MM.1S (cell line): Measurements from ENCODE around the gene EXOC4.

Experiments
- EZH2 ChIP-seq: fragments of 300-600 bp; sonication (generic); optimal IDR thresholded peaks from 2 replicates; pipeline ENCODE3; 2017; ENCODE audit warnings: low read depth, mild to moderate bottlenecking, antibody characterized with exemption, low read length, mixed read lengths
- TF ChIP-seq, protein P1 (sequence below): fragments of 300-600 bp; sonication (generic); IDR thresholded peaks from 2 replicates; pipeline ENCODE4 v1.5.1; 2016; ENCODE audit warnings: antibody characterized with exemption, low read length, mixed read lengths

DNA sequence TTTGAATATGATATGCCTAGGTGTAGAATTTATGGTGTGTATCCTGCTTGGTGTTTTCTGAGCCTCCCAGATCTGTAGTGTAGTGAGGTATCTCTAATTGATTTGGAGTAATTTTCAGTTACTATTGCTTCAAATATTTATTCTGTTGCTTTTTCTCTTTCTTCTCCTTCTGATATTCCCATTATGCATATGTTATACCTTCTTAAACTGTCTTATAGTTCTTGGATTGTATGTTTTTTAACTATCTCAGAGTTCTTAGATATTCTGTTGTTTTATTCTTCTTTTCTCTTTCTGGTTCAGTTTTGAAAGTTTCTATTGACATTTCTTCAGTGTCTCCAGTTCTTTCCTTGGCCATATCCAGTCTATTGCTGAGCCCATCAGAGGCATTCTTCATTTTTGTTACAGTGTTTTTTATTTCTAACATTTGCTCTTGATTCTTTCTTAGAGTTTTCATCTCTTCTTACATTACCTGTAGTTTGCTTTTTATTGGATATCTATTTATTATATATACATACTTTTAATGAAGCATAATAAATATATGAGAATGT lies 668.8 kb downstream of the EXOC4 start:
- no peak for TF ChIP-seq EZH2
- TF ChIP-seq, protein P1, sequence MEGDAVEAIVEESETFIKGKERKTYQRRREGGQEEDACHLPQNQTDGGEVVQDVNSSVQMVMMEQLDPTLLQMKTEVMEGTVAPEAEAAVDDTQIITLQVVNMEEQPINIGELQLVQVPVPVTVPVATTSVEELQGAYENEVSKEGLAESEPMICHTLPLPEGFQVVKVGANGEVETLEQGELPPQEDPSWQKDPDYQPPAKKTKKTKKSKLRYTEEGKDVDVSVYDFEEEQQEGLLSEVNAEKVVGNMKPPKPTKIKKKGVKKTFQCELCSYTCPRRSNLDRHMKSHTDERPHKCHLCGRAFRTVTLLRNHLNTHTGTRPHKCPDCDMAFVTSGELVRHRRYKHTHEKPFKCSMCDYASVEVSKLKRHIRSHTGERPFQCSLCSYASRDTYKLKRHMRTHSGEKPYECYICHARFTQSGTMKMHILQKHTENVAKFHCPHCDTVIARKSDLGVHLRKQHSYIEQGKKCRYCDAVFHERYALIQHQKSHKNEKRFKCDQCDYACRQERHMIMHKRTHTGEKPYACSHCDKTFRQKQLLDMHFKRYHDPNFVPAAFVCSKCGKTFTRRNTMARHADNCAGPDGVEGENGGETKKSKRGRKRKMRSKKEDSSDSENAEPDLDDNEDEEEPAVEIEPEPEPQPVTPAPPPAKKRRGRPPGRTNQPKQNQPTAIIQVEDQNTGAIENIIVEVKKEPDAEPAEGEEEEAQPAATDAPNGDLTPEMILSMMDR = no peak
